ENCODE results near the gene BICD1.

The BICD1 gene

DNA sequence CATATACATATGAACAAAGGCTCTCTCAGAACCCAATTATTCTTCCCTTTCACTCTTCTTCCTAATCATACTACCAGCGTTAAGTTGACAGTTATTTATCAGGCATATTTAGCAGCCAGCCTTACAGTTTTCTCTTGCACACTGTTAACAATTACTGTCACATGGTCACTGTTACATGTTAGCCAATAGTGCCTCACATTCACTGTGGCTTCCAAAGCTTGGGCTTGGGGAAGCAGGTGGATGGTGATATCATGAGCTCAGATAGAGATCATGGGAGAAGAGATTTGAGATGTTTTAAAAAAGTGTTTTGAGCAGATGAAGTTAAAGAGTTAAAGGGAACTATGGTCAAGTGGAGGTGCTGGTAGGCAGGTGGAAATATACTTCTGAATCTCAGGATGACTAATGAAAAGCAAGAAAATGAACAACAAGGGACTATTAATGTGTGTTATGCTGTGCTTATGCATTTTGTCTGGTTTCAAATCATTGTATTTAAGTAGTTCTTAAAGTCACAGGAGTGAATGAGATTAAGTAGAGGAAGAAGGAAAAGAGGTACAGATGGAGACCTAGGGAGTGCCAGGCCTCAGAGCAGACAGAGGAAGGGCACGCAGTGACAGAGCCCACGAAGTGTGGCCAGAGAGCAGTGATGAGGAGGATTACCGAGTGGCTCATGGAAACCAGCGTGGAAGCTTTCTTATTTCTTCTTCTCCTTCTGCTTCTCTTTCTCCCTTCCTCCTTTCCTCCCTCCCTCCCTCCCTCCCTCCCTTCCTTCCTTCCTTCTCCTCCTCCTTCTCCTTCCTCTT, 39.6 kb downstream of the BICD1 start:
- H3K36me3 Mint-ChIP-seq (ENCODE audit: low read depth) = no peaks in the 10 kb centered on the region
- H3K4me1 Mint-ChIP-seq (ENCODE audit: low read depth) = peaks cover 2% of the 10 kb centered on the region
- no peak overlapping the region for H3K27ac Mint-ChIP-seq
- peaks cover 6% of the 10 kb centered on the region for H3K27me3 Mint-ChIP-seq (ENCODE audit: low read depth)
- H3K4me3 Mint-ChIP-seq = no peak overlapping the region
- no peaks in the 10 kb centered on the region for H3K9me3 Mint-ChIP-seq

DNA sequence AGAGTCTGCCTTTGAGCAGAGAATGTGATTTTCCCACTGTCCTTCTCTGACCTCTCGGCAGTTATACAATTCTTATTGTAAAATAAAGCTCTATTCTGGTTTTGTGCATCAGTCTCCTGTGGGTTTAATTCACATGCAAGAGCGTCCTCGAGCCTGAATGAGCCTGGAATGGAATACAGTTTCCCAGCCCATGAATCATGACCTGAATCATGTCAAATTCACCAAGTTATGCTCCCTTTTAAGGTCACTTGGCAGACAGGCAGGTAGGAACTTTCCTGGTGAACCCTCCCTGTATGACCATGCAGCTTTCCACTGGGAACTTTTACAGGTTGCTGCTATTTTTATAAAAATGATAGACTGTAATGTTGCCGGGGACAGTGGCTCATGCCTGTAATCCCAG, 41.7 kb downstream of the BICD1 start:
- no peaks in the 10 kb centered on the region for H3K9me3 Mint-ChIP-seq
- H3K27ac Mint-ChIP-seq = no peak overlapping the region
- H3K4me3 Mint-ChIP-seq = no peak overlapping the region
- H3K27me3 Mint-ChIP-seq (ENCODE audit: low read depth) = no peaks in the 10 kb centered on the region
- H3K36me3 Mint-ChIP-seq (ENCODE audit: low read depth) = no peaks in the 10 kb centered on the region
- no peaks in the 10 kb centered on the region for H3K4me1 Mint-ChIP-seq (ENCODE audit: low read depth)

DNA sequence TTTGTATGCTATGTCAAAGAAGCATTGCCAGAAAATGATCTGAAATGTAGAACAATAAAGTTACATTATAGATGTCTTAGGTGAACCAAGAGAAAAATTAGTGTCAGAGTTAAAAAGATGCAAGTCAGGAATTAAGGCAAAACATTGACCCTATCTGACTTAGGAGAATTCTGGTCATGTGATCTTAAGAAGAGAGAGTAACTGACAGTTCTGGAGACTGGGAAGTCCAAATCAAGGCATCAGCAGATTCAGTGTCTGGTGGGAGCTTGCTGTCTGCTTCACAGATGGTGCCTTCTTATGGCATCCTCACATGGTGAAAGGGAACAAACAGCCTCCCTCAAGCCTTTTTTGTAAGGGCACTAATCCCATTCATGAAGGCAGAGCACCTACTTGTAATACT, 42.8 kb downstream of the BICD1 start:
- Mint-ChIP-seq H3K27ac (no peak overlapping the region), H3K27me3 (ENCODE audit: low read depth) (no peaks in the 10 kb centered on the region), H3K4me3 (no peak overlapping the region), H3K36me3 (ENCODE audit: low read depth) (no peaks in the 10 kb centered on the region), H3K9me3 (no peaks in the 10 kb centered on the region), H3K4me1 (ENCODE audit: low read depth) (no peaks in the 10 kb centered on the region)

DNA sequence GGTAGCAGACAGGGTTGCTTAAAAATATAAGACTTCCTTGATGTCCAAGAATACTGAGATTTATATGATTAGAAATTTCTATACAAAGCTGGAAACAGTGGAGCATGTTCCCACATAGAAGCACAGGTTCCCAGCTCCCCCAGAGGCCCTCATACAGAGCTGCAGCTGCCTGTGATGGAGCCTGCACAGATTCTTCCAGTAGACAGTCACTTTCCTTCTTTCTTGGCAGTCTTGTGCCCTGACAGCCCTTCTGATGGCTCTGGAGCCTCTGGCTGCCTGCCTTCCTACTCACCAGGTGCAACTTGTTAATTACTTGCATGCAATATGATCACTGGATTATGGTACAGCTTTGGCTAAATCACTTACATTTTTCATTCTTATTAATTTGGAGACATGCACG, 44.4 kb downstream of the BICD1 start:
- no peaks in the 10 kb centered on the region for H3K27me3 Mint-ChIP-seq (ENCODE audit: low read depth)
- no peak overlapping the region for H3K27ac Mint-ChIP-seq
- H3K4me1 Mint-ChIP-seq (ENCODE audit: low read depth) = no peaks in the 10 kb centered on the region
- no peaks in the 10 kb centered on the region for H3K36me3 Mint-ChIP-seq (ENCODE audit: low read depth)
- H3K9me3 Mint-ChIP-seq = no peaks in the 10 kb centered on the region
- H3K4me3 Mint-ChIP-seq = no peak overlapping the region

DNA sequence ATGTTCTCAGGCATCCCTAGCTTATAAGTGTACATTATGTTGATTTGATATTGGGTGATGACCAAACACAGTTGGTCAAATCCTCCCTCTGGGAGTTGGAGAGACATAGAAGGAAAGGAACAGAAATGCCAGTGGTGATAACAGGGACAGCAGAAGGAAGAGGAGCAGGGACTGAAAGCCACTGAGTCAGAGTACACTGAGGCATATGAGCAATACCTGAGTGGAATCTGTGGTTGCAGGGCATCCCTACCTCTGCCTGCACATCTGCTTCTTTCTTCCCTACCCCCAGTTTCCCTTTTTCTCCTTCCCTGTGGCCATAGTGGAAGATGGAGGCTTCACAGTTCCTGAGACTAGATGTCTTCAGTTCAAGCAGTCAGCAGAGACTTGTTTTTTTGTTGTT, 44.9 kb downstream of the BICD1 start:
- Mint-ChIP-seq H3K27ac (no peak overlapping the region), H3K4me1 (ENCODE audit: low read depth) (no peaks in the 10 kb centered on the region), H3K9me3 (no peaks in the 10 kb centered on the region), H3K27me3 (ENCODE audit: low read depth) (no peaks in the 10 kb centered on the region), H3K36me3 (ENCODE audit: low read depth) (no peaks in the 10 kb centered on the region), H3K4me3 (no peak overlapping the region)

DNA sequence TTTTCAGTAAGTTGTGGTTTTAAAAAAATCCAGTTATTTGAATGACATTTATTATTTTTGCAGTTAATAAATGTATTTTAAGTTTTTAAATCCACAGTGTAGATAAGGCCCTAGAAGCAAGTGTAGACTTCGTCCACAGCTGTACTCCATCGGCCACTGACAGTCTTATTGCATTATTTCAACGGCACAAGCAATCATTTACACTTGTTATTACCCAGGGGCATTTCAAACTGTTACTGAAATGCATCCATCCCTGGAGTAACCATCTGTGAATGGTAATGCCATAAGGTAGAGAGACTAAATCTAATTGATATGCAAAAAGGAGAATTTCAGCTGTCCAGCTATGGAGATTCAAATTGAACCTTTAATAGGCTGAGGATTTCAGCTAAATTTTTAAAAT, 48.4 kb downstream of the BICD1 start:
- no peaks in the 10 kb centered on the region for H3K36me3 Mint-ChIP-seq (ENCODE audit: low read depth)
- H3K27ac Mint-ChIP-seq = no peak overlapping the region
- no peaks in the 10 kb centered on the region for H3K9me3 Mint-ChIP-seq
- no peaks in the 10 kb centered on the region for H3K27me3 Mint-ChIP-seq (ENCODE audit: low read depth)
- no peak overlapping the region for H3K4me3 Mint-ChIP-seq
- H3K4me1 Mint-ChIP-seq (ENCODE audit: low read depth) = no peaks in the 10 kb centered on the region

DNA sequence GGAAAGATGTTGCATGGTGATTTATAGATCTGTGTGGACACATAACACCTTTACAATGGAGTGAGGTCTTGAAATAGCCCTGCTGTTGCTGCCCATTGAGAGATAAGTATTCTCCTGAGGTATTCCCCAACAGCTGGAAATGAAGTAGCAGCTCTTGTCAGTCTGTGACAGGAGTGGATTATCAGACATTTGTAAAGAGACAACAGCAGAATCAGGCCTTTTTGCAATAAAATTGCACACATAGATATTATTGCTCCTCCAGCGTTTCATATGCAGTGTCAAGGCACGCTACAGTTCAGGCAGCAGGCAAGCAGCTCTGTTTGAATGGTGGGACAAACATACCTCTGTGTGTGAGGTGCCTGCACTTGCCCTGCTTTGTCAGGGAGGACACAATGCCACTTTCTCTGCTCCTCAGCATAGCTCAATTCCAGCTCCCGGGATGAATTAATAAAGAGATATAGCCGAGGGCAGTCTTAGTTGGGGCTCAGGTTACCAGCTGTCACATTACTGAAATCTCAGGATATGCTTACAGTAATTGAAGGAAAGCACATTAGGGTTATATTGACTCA, 49.4 kb downstream of the BICD1 start:
- Mint-ChIP-seq H3K9me3 (no peaks in the 10 kb centered on the region), H3K4me3 (no peak overlapping the region), H3K27me3 (ENCODE audit: low read depth) (no peaks in the 10 kb centered on the region), H3K4me1 (ENCODE audit: low read depth) (no peaks in the 10 kb centered on the region), H3K27ac (no peak overlapping the region), H3K36me3 (ENCODE audit: low read depth) (no peaks in the 10 kb centered on the region)

DNA sequence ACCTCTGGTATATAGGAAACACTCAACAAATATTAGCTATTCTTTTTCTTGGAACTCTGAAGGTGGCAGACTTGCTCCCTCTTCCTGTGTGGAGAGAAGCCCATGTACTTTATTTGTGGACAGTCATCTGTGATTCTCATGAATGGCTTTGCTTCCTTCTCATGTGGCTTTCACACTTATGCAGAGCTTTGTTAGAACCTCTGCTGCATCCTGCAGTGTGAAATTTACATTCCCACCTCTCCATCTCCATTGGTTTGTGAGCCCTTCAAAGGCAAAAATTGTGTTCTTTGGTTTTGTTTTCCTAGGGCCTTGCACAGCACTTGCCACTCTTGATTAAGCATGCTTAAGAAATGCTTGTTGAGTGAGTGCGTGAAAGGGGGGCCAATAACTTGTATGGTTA, 51.9 kb downstream of the BICD1 start:
- Mint-ChIP-seq H3K36me3 (ENCODE audit: low read depth) (no peaks in the 10 kb centered on the region), H3K27ac (no peak overlapping the region), H3K4me1 (ENCODE audit: low read depth) (no peaks in the 10 kb centered on the region), H3K4me3 (no peak overlapping the region), H3K9me3 (no peaks in the 10 kb centered on the region), H3K27me3 (ENCODE audit: low read depth) (no peaks in the 10 kb centered on the region)

DNA sequence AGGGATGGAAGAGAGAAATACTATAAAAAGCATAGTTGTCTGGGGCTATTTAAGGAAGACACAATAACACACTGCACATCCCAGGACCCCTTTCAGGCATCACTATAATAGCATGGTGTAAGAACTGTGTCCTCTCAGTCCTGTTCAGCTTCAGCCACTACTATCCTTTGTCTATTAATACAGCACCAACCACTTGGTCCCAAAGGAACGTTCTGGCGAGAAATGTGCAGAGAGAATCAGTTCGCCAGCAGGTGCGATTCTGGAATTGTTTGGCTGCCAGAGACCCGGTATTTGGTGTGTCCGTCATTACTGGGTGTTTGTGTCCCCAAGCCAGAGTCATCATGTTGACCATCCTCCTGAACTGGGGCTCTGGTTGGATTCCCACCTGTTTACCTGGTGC, 52.7 kb downstream of the BICD1 start:
- Mint-ChIP-seq H3K4me1 (ENCODE audit: low read depth) (no peaks in the 10 kb centered on the region), H3K36me3 (ENCODE audit: low read depth) (no peaks in the 10 kb centered on the region), H3K27me3 (ENCODE audit: low read depth) (no peaks in the 10 kb centered on the region), H3K4me3 (no peak overlapping the region), H3K9me3 (no peaks in the 10 kb centered on the region), H3K27ac (no peak overlapping the region)

DNA sequence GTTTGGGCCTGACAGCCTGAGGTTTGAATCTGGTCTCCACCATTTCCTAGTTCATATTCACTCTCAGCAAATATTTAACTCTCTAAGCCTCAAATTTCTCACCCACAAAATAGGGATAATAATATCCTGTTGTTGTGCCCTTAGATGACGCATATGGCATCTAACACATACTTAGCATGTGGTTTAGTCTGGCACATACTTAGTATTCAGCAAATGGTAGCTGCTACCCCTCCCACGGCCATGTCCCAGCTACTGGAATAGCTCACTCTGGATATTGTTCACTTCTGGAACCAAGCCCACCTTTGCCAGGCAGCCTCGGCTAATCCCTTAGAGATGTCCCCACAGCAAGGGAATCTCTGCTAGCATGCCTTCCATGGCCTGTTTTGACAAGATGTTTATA, 53.3 kb downstream of the BICD1 start:
- no peaks in the 10 kb centered on the region for H3K4me1 Mint-ChIP-seq (ENCODE audit: low read depth)
- no peaks in the 10 kb centered on the region for H3K27me3 Mint-ChIP-seq (ENCODE audit: low read depth)
- no peak overlapping the region for H3K27ac Mint-ChIP-seq
- no peaks in the 10 kb centered on the region for H3K36me3 Mint-ChIP-seq (ENCODE audit: low read depth)
- H3K9me3 Mint-ChIP-seq = no peaks in the 10 kb centered on the region
- H3K4me3 Mint-ChIP-seq = no peak overlapping the region

DNA sequence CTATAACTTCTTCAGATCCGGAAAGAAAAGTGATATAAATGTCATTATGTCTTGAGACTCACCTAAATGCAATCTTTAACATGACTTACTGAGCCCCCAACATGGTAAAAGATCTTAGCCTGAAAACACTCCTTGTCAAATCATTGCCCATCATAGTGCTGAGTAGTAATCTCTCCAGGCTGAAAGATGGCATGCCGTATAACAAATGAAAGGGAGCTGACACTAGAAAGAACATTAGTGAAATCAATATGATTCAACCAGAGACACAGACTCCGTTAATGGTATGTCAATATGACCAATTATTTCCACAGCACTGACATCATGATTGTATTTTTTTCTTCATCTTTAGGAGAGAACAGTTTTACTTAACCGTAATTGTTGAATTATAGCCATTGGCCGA, 54.4 kb downstream of the BICD1 start:
- no peaks in the 10 kb centered on the region for H3K27me3 Mint-ChIP-seq (ENCODE audit: low read depth)
- H3K36me3 Mint-ChIP-seq (ENCODE audit: low read depth) = no peaks in the 10 kb centered on the region
- no peaks in the 10 kb centered on the region for H3K4me1 Mint-ChIP-seq (ENCODE audit: low read depth)
- H3K9me3 Mint-ChIP-seq = no peaks in the 10 kb centered on the region
- no peak overlapping the region for H3K27ac Mint-ChIP-seq
- no peak overlapping the region for H3K4me3 Mint-ChIP-seq

DNA sequence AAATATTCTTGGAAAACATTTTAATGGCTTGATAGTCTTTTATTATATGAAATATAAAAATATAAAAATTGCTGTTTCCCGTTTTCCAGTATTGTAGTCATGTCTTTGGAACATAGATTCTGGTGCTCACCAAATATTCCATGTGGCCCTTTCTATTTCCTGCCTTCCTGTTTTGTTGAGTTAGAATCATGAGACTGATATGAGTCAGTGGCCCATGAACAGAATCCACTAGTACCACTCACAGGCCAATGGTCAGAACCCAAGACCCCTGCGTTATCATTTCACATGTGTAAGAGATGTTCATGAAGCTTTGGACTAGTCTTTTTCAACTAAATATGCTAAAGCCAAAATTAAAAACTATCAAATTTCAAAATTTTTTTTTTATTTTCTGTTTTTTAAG, 56.9 kb downstream of the BICD1 start:
- Mint-ChIP-seq H3K4me1 (ENCODE audit: low read depth) (no peaks in the 10 kb centered on the region), H3K36me3 (ENCODE audit: low read depth) (no peaks in the 10 kb centered on the region), H3K9me3 (no peaks in the 10 kb centered on the region)

DNA sequence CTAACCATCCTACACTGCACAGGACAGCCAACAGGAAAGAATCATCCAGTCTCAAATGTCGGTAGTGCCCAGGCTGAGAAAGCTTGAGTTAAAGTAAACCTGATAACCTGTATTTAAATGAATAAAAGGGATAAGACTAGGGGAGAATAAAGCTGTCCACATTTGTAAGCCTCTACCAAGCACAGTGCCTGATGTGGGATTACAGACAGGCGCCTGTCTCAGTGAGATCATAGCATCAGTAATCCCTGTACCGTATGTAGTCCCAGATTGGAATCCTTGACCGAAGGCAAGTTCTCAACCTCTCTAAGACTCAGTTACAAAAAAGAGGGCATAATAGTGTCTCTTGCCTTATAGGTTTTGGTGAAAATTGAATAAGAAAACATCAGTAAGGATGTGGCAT, 59.9 kb downstream of the BICD1 start:
- Mint-ChIP-seq H3K36me3 (ENCODE audit: low read depth) (no peaks in the 10 kb centered on the region), H3K9me3 (no peaks in the 10 kb centered on the region), H3K4me3 (no peak overlapping the region), H3K27me3 (ENCODE audit: low read depth) (no peaks in the 10 kb centered on the region), H3K4me1 (ENCODE audit: low read depth) (no peaks in the 10 kb centered on the region), H3K27ac (no peak overlapping the region)

More for the DNA sequence above, 56.9 kb downstream of the BICD1 start:
- H3K27ac Mint-ChIP-seq = no peak overlapping the region
- no peaks in the 10 kb centered on the region for H3K27me3 Mint-ChIP-seq (ENCODE audit: low read depth)
- H3K4me3 Mint-ChIP-seq = no peak overlapping the region

DNA sequence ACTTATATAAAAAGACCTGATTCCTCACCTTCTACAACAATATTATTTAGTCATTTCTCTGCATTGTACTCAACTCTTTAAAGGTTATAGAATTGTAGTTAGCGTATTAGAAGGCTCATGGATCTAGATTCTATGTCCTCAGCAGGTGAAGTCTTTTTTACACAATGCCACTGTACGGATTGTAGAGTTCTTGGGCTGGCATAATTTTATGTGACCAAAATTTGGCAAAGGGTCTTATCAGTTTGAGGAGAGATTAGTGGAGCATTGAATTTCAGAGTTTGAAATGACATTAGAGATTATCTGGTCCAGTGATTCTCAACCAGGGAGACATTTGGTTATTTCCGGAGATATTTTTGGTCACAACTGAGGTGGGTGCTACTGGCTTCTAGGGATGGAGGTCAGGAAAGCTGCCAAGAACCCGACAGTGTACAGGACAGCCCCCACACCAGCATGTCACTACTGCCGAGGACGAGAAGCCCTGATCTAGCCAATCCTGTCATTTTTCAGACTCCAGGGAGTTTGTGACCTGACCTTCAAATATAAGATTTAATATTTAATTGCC, 63.9 kb downstream of the BICD1 start:
- no peaks in the 10 kb centered on the region for H3K27me3 Mint-ChIP-seq (ENCODE audit: low read depth)
- H3K4me3 Mint-ChIP-seq = no peak overlapping the region
- H3K27ac Mint-ChIP-seq = no peak overlapping the region
- H3K36me3 Mint-ChIP-seq (ENCODE audit: low read depth) = no peaks in the 10 kb centered on the region
- no peaks in the 10 kb centered on the region for H3K9me3 Mint-ChIP-seq
- no peaks in the 10 kb centered on the region for H3K4me1 Mint-ChIP-seq (ENCODE audit: low read depth)

DNA sequence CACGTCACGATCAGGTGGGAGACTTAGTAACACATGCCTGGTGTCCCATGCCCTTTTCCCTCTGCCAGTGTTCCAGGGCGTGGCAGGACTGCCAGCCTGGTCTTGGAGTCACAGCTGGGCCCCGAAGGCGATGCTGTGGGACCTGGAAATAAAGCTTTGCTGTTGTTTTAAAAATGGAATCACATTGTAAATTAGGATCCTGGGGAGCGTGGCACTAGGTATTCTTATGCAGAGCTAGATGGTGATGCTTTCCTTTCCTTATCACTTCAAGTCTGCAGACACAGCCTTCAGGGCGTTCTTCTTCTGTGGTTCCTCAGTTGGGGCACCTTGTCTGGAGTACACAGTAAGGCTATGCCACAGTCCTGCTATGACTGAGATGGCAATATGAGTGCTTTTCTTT, 64.6 kb downstream of the BICD1 start:
- H3K36me3 Mint-ChIP-seq (ENCODE audit: low read depth) = no peaks in the 10 kb centered on the region
- H3K4me1 Mint-ChIP-seq (ENCODE audit: low read depth) = no peaks in the 10 kb centered on the region

More for the DNA sequence above, 64.6 kb downstream of the BICD1 start:
- H3K27me3 Mint-ChIP-seq (ENCODE audit: low read depth) = no peaks in the 10 kb centered on the region
- H3K4me3 Mint-ChIP-seq = no peak overlapping the region
- H3K27ac Mint-ChIP-seq = no peak overlapping the region
- no peaks in the 10 kb centered on the region for H3K9me3 Mint-ChIP-seq
